Spleen (tissue), 11 donors: ENCODE data around the gene CITED2. TPM values are rescaled to one million over a fixed set of nuclear protein-coding genes. Genes with fewer than 3 reads are reported as not detected.

Experiments
- DNase-seq: peaks from one replicate; pipeline ENCODE4 v3.0.0-alpha.2; 2020
- H3K27ac ChIP-seq, 8 donors: fragments of 200-600 bp; sonication (generic) in 7 of 8; 1 replicate in 4 of 8; 2 replicates in 4 of 8; pipeline versions ENCODE4 v1.5.0 to v1.8.0; 2016 to 2021; ENCODE audit warnings: inconsistent platforms in 4 of 8, mild to moderate bottlenecking in 4 of 8, moderate library complexity in 1 of 8
- H3K27me3 ChIP-seq, 7 donors: fragments of 200-600 bp; sonication (generic) in 6 of 7; replicated peaks in 1 of 7; 1 replicate in 4 of 7; 2 replicates in 3 of 7; pipeline versions ENCODE4 v1.5.0 to v1.8.0; 2016 to 2021; ENCODE audit warnings: inconsistent platforms in 3 of 7, mild to moderate bottlenecking in 1 of 7
- H3K36me3 ChIP-seq, 6 donors: fragments of 200-600 bp; sonication (generic) in 5 of 6; 1 replicate in 4 of 6; 2 replicates in 2 of 6; pipeline versions ENCODE4 v1.5.0 to v1.8.0; 2016 to 2021; ENCODE audit warnings: inconsistent platforms in 2 of 6
- H3K4me1 ChIP-seq, 6 donors: fragments of 200-600 bp; sonication (generic) in 5 of 6; 1 replicate in 3 of 6; 2 replicates in 3 of 6; pipeline versions ENCODE4 v1.5.0 to v1.8.0; 2016 to 2021; ENCODE audit warnings: inconsistent platforms in 3 of 6
- H3K4me3 ChIP-seq, 8 donors: fragments of 200-600 bp; sonication (generic) in 7 of 8; 1 replicate in 4 of 8; 2 replicates in 4 of 8; pipeline versions ENCODE4 v1.5.0 to v1.8.0; 2016 to 2021; ENCODE audit warnings: inconsistent platforms in 4 of 8, mild to moderate bottlenecking in 4 of 8, moderate library complexity in 2 of 8
- H3K9me3 ChIP-seq, 8 donors: fragments of 200-600 bp; sonication (generic) in 7 of 8; 1 replicate in 4 of 8; 2 replicates in 4 of 8; pipeline versions ENCODE4 v1.5.0 to v1.8.0; 2016 to 2021; ENCODE audit warnings: inconsistent platforms in 4 of 8
- POLR2A ChIP-seq, 3 donors: fragments of 450-650 bp; IDR thresholded peaks; one replicate each; pipeline ENCODE4 v1.5.1; 2017; ENCODE audit warnings: antibody characterized with exemption in 3 of 3, mild to moderate bottlenecking in 1 of 3
- POLR2AphosphoS5 ChIP-seq, 3 donors: sonication (generic); formaldehyde crosslinking; IDR thresholded peaks; one replicate each; pipeline ENCODE4 v1.5.1; 2017; ENCODE audit warnings: antibody characterized with exemption in 3 of 3
- WGBS, 5 donors: extraction: QIAGEN DNeasy Blood & Tissue Kit in 3 of 5; methylation state at CpG; one replicate each; pipeline versions ENCODE4 v1.1.5 to v1.1.7; 2013 to 2018; 5-methylcytosine and 5-hydroxymethylcytosine counted together
- intact Hi-C: fragments of 100-400 bp; cut with DNase I; formaldehyde crosslinking; loops from one replicate; pipeline ENCODE4 v1.15.0; 2023; ENCODE audit warnings: low total_unique reads
- polyA plus RNA-seq, 3 donors: library from polyadenylated mRNA; stranded (reverse); fragments of 200-250 nt; gene quantifications; one replicate each; pipeline ENCODE4 v1.2.1, GENCODE V29; 2013
- total RNA-seq, 7 donors: library from RNA; depleted of rRNA in 3 of 7; stranded (reverse); fragments of >200 nt in 3 of 7; fragmentation: NEBNext Ultra II Directional in 4 of 7; extraction: Animal tissue kit (Norgen Biotek cat#: 25700) in 4 of 7; gene quantifications; one replicate each; pipeline versions ENCODE4 v1.1.0 to v1.2.1, GENCODE V29; 2016 to 2021
- TF ChIP-seq, protein P1 (sequence below), 11 experiments: fragments of 200-600 bp in 7 of 11; fragments of 450-650 bp in 4 of 11; sonication (generic) in 4 of 11; IDR thresholded peaks in 8 of 11; conservative IDR thresholded peaks in 3 of 11; 1 replicate in 7 of 11; 2 replicates in 4 of 11; pipeline versions ENCODE4 v1.4.0 to v1.8.0; 2016 to 2021; ENCODE audit warnings: antibody characterized with exemption in 11 of 11, inconsistent platforms in 4 of 11, mild to moderate bottlenecking in 1 of 11
- donor health status: healthy with polysubstance abuse.
- donor health status: DM: no; HTN: no; CAD: no; lungs with moderate emphysema.
- donor health status: DM: no; HTN: no; CAD: no.
- donor health status: Bipolar disorder and iron deficiency.
- donor health status: healthy.
- donor health status: DM: no; HTN: no; CAD: no.
- donor health status: DM: yes; HTN: yes; CAD: no.

The CITED2 gene
- total and polyA plus RNA-seq, 10 donors: 12.9 to 213 (median 145) TPM

DNA sequence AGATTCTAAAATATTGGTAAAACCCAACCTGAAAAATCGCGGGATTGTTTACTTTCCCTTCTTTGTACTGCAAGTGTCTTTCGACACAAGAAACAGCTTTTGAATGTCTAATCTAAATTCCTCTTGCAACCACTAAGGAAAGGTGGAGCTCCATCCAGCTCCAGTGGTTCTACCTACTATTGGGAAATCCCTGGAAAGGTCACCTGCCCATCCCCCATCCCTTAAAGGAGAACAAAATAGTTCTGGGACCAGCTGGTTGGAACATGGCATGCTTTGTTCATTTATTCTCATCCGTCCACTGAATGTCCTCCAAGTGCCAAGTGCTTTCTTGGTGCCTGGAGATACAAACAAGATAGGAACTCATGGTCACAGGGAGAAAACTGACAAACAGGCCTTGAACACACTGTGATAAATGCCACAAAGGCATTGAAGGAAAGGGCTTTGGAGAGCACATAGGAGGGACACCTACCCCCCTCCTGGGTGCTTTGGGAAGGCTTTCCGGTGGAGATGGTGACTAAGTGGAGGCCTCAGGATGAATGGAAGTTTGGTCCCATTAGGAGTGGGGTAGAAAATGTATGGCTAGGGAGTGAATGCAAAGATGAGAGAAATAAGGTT lies 2.3 kb upstream of the CITED2 start:
- Histone ChIP-seq H3K36me3 (peaks cover 0 to 15% (median 0%) of the 10 kb centered on the region in 6 donors), H3K27ac (peak overlapping the region in 7 of 8 donors; percentile 95 to 99 (median 98)), H3K27me3 (no peaks in the 10 kb centered on the region), H3K4me1 (peaks cover 0 to 43% (median 15%) of the 10 kb centered on the region in 6 donors), H3K4me3 (peak overlapping the region in 5 of 8 donors; percentile 79 to 95 (median 89)), H3K9me3 (no peaks in the 10 kb centered on the region)
- TF ChIP-seq, protein P1, sequence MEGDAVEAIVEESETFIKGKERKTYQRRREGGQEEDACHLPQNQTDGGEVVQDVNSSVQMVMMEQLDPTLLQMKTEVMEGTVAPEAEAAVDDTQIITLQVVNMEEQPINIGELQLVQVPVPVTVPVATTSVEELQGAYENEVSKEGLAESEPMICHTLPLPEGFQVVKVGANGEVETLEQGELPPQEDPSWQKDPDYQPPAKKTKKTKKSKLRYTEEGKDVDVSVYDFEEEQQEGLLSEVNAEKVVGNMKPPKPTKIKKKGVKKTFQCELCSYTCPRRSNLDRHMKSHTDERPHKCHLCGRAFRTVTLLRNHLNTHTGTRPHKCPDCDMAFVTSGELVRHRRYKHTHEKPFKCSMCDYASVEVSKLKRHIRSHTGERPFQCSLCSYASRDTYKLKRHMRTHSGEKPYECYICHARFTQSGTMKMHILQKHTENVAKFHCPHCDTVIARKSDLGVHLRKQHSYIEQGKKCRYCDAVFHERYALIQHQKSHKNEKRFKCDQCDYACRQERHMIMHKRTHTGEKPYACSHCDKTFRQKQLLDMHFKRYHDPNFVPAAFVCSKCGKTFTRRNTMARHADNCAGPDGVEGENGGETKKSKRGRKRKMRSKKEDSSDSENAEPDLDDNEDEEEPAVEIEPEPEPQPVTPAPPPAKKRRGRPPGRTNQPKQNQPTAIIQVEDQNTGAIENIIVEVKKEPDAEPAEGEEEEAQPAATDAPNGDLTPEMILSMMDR (IDR thresholded peaks at IDR 0.05 in 8 of 11, conservative IDR thresholded peaks at IDR 0.05 in 3 of 11): no peak
- no peak for TF ChIP-seq POLR2AphosphoS5 (IDR thresholded peaks at IDR 0.05)
- no peak for TF ChIP-seq POLR2A (IDR thresholded peaks at IDR 0.05)
- no peak for DNase-seq
- WGBS, 5 donors: 51 to 77% (median 67%) methylated on average over 5 of the region's 5 CpGs
- intact Hi-C loops: no loop called here

- 2 to 4% (median 2%) methylated on average over 11 of the region's 11 CpGs for WGBS, 5 donors
- TF ChIP-seq POLR2AphosphoS5 (IDR thresholded peaks at IDR 0.05): no peak
- no peak for TF ChIP-seq POLR2A (IDR thresholded peaks at IDR 0.05)
- TF ChIP-seq, protein P1 (IDR thresholded peaks at IDR 0.05 in 8 of 11, conservative IDR thresholded peaks at IDR 0.05 in 3 of 11): no peak
- intact Hi-C loops: no loop called here
- Histone ChIP-seq H3K27ac (peak overlapping the region; percentile 95 to 99 (median 98)), H3K4me1 (peaks cover 3 to 49% (median 22%) of the 10 kb centered on the region in 6 donors), H3K36me3 (peaks cover 0 to 22% (median 0%) of the 10 kb centered on the region in 6 donors), H3K9me3 (no peaks in the 10 kb centered on the region), H3K27me3 (no peaks in the 10 kb centered on the region), H3K4me3 (peak overlapping the region; percentile 73 to 95 (median 88))
- DNase-seq: no peak
Observed at GRCh38 chr6:139376017-139376330, 1.5 kb upstream of the CITED2 start.

- peak; percentile 97 for DNase-seq
- no peaks in the 10 kb centered on the region for H3K27me3 ChIP-seq
- H3K27ac ChIP-seq: peak overlapping the region; percentile 95 to 99 (median 98)
- intact Hi-C loops: no loop called here
- H3K4me1 ChIP-seq: peaks cover 9 to 49% (median 28%) of the 10 kb centered on the region in 6 donors
- TF ChIP-seq POLR2AphosphoS5 (IDR thresholded peaks at IDR 0.05) (peak; percentile 89 to 95 (median 93)), POLR2A (IDR thresholded peaks at IDR 0.05) (peak in 2 of 3 donors; percentile 32 to 85)
- TF ChIP-seq, protein P1 (IDR thresholded peaks at IDR 0.05 in 8 of 11, conservative IDR thresholded peaks at IDR 0.05 in 3 of 11): peak in 1 of 11 experiments; percentile 15
- peaks cover 0 to 25% (median 0%) of the 10 kb centered on the region in 6 donors for H3K36me3 ChIP-seq
- 0 to 1% (median 0%) methylated on average over 26 to 44 of the region's 44 CpGs for WGBS, 5 donors
- peak overlapping the region; percentile 73 to 95 (median 88) for H3K4me3 ChIP-seq
- no peaks in the 10 kb centered on the region for H3K9me3 ChIP-seq
Observed at GRCh38 chr6:139375226-139376016, 973 bp upstream of the CITED2 start.

GRCh38 chr6:139373928-139374356 lies 506 bp downstream of the CITED2 start:
- Histone ChIP-seq H3K27ac (peak overlapping the region; percentile 95 to 99 (median 98)), H3K27me3 (no peaks in the 10 kb centered on the region), H3K4me1 (peaks cover 22 to 53% (median 42%) of the 10 kb centered on the region in 6 donors), H3K4me3 (peak overlapping the region; percentile 73 to 95 (median 88)), H3K9me3 (no peaks in the 10 kb centered on the region), H3K36me3 (peaks cover 0 to 25% (median 0%) of the 10 kb centered on the region in 6 donors)
- WGBS, 5 donors: 0 to 2% (median 1%) methylated on average over 5 to 25 of the region's 25 CpGs
- TF ChIP-seq, protein P1 (IDR thresholded peaks at IDR 0.05 in 8 of 11, conservative IDR thresholded peaks at IDR 0.05 in 3 of 11): no peak
- TF ChIP-seq POLR2A (IDR thresholded peaks at IDR 0.05) (no peak), POLR2AphosphoS5 (IDR thresholded peaks at IDR 0.05) (no peak)
- no peak for DNase-seq
- intact Hi-C loops: loop anchor here (5.0 kb wide), 1 partner anchor 1068 kb away; no protein-coding TSS in a partner anchor
